ENCODE measurements around the gene POLRMT. TPM values are rescaled to one million over a fixed set of nuclear protein-coding genes. Genes with fewer than 3 reads are reported as not detected.

POLRMT gene
- total RNA-seq, 1 experiment from 2014 or later = 104 TPM

GRCh38 chr19:588741-589692 is 44.3 kb downstream of the POLRMT start:
- H4K8ac ChIP-seq (replicated peaks; ENCODE audit: insufficient read length, low read depth, low read length) = no peak overlapping the region
- H4K20me1 ChIP-seq (ENCODE audit: control insufficient read depth, insufficient read depth, insufficient read length) = peaks cover 3% of the 10 kb centered on the region
- peaks cover 50% of the 10 kb centered on the region for H3K27me3 Mint-ChIP-seq (ENCODE audit: low read depth)
- no peaks in the 10 kb centered on the region for H3K79me2 ChIP-seq (ENCODE audit: insufficient read depth, low read length)
- H3K27ac ChIP-seq (ENCODE audit: insufficient read length, low read depth, low read length) = no peak overlapping the region
- no peak overlapping the region for H2BK20ac ChIP-seq (ENCODE audit: low read depth, low read length, poor library complexity, severe bottlenecking)
- H2BK120ac ChIP-seq (ENCODE audit: low read depth, low read length, poor library complexity, severe bottlenecking) = no peak overlapping the region
- peak overlapping the region; percentile 47 to 73 for H3K4me3 Mint-ChIP-seq
- no CpG with 5 or more reads among the region's 54 CpGs for WGBS (ENCODE audit: extremely low coverage, insufficient read length, low lambda C conversion rate)
- no peaks in the 10 kb centered on the region for H3K9me3 Mint-ChIP-seq
- H3K14ac ChIP-seq (ENCODE audit: insufficient read depth, low read length) = no peak overlapping the region
- no peak overlapping the region for H3K9ac ChIP-seq (ENCODE audit: extremely low read depth, insufficient read length, low read length)
- H3K79me1 ChIP-seq (ENCODE audit: insufficient read depth, low read depth, low read length, poor library complexity, severe bottlenecking) = no peaks in the 10 kb centered on the region
- H3K36me3 Mint-ChIP-seq (ENCODE audit: insufficient read depth in 1 of 3, low read depth in 3 of 3) = no peaks in the 10 kb centered on the region
- no peak overlapping the region for H2AK5ac ChIP-seq (ENCODE audit: insufficient read length, low read length)
- no peak overlapping the region for H2BK12ac ChIP-seq (ENCODE audit: insufficient read length, low read depth, low read length)
- H3K27ac Mint-ChIP-seq = no peak overlapping the region
- no peak overlapping the region for H3K4ac ChIP-seq (ENCODE audit: low read depth, low read length)
- no peak overlapping the region for H4K5ac ChIP-seq (ENCODE audit: insufficient read length, low read depth, low read length)
- H3K23me2 ChIP-seq (ENCODE audit: insufficient read length, low read depth, low read length, poor library complexity, severe bottlenecking) = no peaks in the 10 kb centered on the region
- H3K4me1 Mint-ChIP-seq = peaks cover 2 to 9% of the 10 kb centered on the region in 2 experiments
- TF ChIP-seq CTCF (conservative IDR thresholded peaks at IDR 0.05) = no peak
- no peak overlapping the region for H3K23ac ChIP-seq (ENCODE audit: insufficient read length, low read depth, low read length)
- H4K91ac ChIP-seq (ENCODE audit: insufficient read length, low read depth, low read length) = no peak overlapping the region
- no peak overlapping the region for H3K56ac ChIP-seq (ENCODE audit: insufficient read length, low read depth, low read length)
- no peaks in the 10 kb centered on the region for H3K9me3 ChIP-seq (ENCODE audit: control insufficient read depth, low read depth, low read length)
- peak; percentile 54 for DNase-seq
- no peak overlapping the region for H3T11ph ChIP-seq (ENCODE audit: low read length)
- no peak overlapping the region for H2AFZ ChIP-seq (ENCODE audit: low read length)
- H3K18ac ChIP-seq (ENCODE audit: insufficient read length, low read depth, low read length) = no peak overlapping the region
- peaks cover 12% of the 10 kb centered on the region; the same call in 1 of the 2 replicates for H3K27me3 ChIP-seq (ENCODE audit: insufficient read depth, low read length)
- no peaks in the 10 kb centered on the region for H3K4me1 ChIP-seq (ENCODE audit: insufficient read depth, low read length)
- H3K4me2 ChIP-seq (ENCODE audit: insufficient read depth, insufficient read length, low read length) = peak overlapping the region; percentile 15
- no peak overlapping the region for H2BK5ac ChIP-seq (ENCODE audit: insufficient read length, low read length)
- no peak overlapping the region for H2BK15ac ChIP-seq (ENCODE audit: low read depth, low read length)
